Fibroblast of lung (primary cell): ENCODE data around the gene GFY.

Source experiments
- EZH2 ChIP-seq: IDR thresholded peaks from 2 replicates; pipeline ENCODE4 v1.5.1; 2012; ENCODE audit warnings: low read length, control low read depth, mild to moderate bottlenecking; ENCODE audit errors: missing control alignments
- TF ChIP-seq, protein P1 (sequence below), 2 donors: IDR thresholded peaks in 1 of 2; conservative IDR thresholded peaks in 1 of 2; 1 replicate in 1 of 2; 2 replicates in 1 of 2; pipeline ENCODE4 v1.5.1; 2011 to 2012; ENCODE audit warnings: low read length in 2 of 2, control low read depth in 1 of 2, inconsistent platforms in 1 of 2, low read depth in 1 of 2, mild to moderate bottlenecking in 1 of 2

GRCh38 chr19:49433240-49433901 is 8.2 kb downstream of the GFY start:
- TF ChIP-seq, protein P1, sequence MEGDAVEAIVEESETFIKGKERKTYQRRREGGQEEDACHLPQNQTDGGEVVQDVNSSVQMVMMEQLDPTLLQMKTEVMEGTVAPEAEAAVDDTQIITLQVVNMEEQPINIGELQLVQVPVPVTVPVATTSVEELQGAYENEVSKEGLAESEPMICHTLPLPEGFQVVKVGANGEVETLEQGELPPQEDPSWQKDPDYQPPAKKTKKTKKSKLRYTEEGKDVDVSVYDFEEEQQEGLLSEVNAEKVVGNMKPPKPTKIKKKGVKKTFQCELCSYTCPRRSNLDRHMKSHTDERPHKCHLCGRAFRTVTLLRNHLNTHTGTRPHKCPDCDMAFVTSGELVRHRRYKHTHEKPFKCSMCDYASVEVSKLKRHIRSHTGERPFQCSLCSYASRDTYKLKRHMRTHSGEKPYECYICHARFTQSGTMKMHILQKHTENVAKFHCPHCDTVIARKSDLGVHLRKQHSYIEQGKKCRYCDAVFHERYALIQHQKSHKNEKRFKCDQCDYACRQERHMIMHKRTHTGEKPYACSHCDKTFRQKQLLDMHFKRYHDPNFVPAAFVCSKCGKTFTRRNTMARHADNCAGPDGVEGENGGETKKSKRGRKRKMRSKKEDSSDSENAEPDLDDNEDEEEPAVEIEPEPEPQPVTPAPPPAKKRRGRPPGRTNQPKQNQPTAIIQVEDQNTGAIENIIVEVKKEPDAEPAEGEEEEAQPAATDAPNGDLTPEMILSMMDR (conservative IDR thresholded peaks at IDR 0.05 in 1 of 2, IDR thresholded peaks at IDR 0.05 in 1 of 2; ENCODE audit: low read depth in 1 of 2, low read length in 2 of 2): no peak
- peak; percentile 79 for TF ChIP-seq EZH2
